Measurements from ENCODE around the gene APOC1.

Gene APOC1

GRCh38 chr19:44891016-44891882 lies 23.2 kb upstream of the APOC1 start, which contains the start of gene TOMM40:
Gene TOMM40 (plus strand): TSS chr19:44891254. CDS start chr19:44891416, 162 bp downstream.
- TF ChIP-seq CTCF (IDR thresholded peaks at IDR 0.05; ENCODE audit: low read depth, low read length): no peak
- DNase-seq (ENCODE audit: extremely low read depth, low read depth): peak; percentile 99

- DNase-seq (ENCODE audit: extremely low read depth, low read depth): no peak
- TF ChIP-seq CTCF (IDR thresholded peaks at IDR 0.05; ENCODE audit: low read depth, low read length): no peak
Observed at GRCh38 chr19:44892932-44893331, 21.5 kb upstream of the APOC1 start.

- TF ChIP-seq CTCF (IDR thresholded peaks at IDR 0.05; ENCODE audit: low read depth, low read length): no peak
- no peak for DNase-seq (ENCODE audit: extremely low read depth, low read depth)
Observed at GRCh38 chr19:44893332-44894051, 20.9 kb upstream of the APOC1 start.

- TF ChIP-seq CTCF (IDR thresholded peaks at IDR 0.05; ENCODE audit: low read depth, low read length): no peak
Observed at GRCh38 chr19:44894052-44894400, 20.4 kb upstream of the APOC1 start.

GRCh38 chr19:44894946-44895345 lies 19.5 kb upstream of the APOC1 start:
- TF ChIP-seq CTCF (IDR thresholded peaks at IDR 0.05; ENCODE audit: low read depth, low read length): no peak
- DNase-seq (ENCODE audit: extremely low read depth, low read depth): no peak

More at GRCh38 chr19:44894052-44894400, 20.4 kb upstream of the APOC1 start:
- no peak for DNase-seq (ENCODE audit: extremely low read depth, low read depth)

- DNase-seq (ENCODE audit: extremely low read depth, low read depth): no peak
- TF ChIP-seq CTCF (IDR thresholded peaks at IDR 0.05; ENCODE audit: low read depth, low read length): no peak
Observed at GRCh38 chr19:44897835-44898234, 16.6 kb upstream of the APOC1 start.

All from AG09319 (cell line).